HEK293 (cell line): ENCODE results near the gene SFXN1.
A peak's percentile ranks its signal among the peaks of the same experiment; 100 is the strongest.

Experiments
- CTCF ChIA-PET: fragments of 350-600 bp; formaldehyde crosslinking; extraction: SDS; loops from one replicate; lab custom pipeline; 2021; ENCODE audit warnings: antibody characterized with exemption; lab: Yijun Ruan, JAX
- POLR2A ChIA-PET: fragments of 300-600 bp; formaldehyde crosslinking; extraction: SDS; loops from one replicate; lab custom pipeline; 2020; ENCODE audit warnings: antibody characterized with exemption, inconsistent platforms; lab: Yijun Ruan, JAX
- H3K27ac ChIP-seq: fragments of 200-500 bp; sonication (Bioruptor generic); 2 replicates; pipeline ENCODE4 v1.5.1; 2014; ENCODE audit warnings: low read depth, low read length, control low read depth, inconsistent platforms; ENCODE audit errors: extremely low read depth
- H3K36me3 ChIP-seq, 2 experiments: fragments of 200-500 bp in 1 of 2; sonication (Bioruptor generic) in 1 of 2; 1 replicate in 1 of 2; 2 replicates in 1 of 2; pipeline ENCODE4 v1.5.1; 2014 to 2017; ENCODE audit warnings: inconsistent platforms in 2 of 2, low read length in 2 of 2; ENCODE audit not compliant: control insufficient read depth in 2 of 2, insufficient read depth in 1 of 2
- H3K4me1 ChIP-seq: fragments of 200-500 bp; sonication (Bioruptor generic); 2 replicates; pipeline ENCODE4 v1.5.1; 2014; ENCODE audit warnings: mild to moderate bottlenecking, low read length, inconsistent platforms; ENCODE audit not compliant: control insufficient read depth, insufficient read depth
- H3K4me3 ChIP-seq: 2 replicates; pipeline ENCODE4 v1.5.1; 2011; ENCODE audit warnings: low read depth, mild to moderate bottlenecking, control low read depth, low read length, moderate library complexity
- H3K9me3 ChIP-seq: fragments of 200-500 bp; sonication (Bioruptor generic); 2 replicates; pipeline ENCODE4 v1.5.1; 2014; ENCODE audit warnings: low read depth, low read length, inconsistent platforms; ENCODE audit not compliant: control insufficient read depth, insufficient read depth
- SCRT2 ChIP-seq: fragments of 450-650 bp; formaldehyde crosslinking; IDR thresholded peaks from 2 replicates; pipeline ENCODE4 v1.5.1; 2016; ENCODE audit warnings: missing biosample characterization, missing genetic modification characterization
- ZBTB48 ChIP-seq: fragments of 450-650 bp; formaldehyde crosslinking; IDR thresholded peaks from 2 replicates; pipeline ENCODE4 v1.5.1; 2016; ENCODE audit warnings: missing biosample characterization, missing genetic modification characterization
- ZIC2 ChIP-seq: fragments of 450-650 bp; formaldehyde crosslinking; IDR thresholded peaks from 2 replicates; pipeline ENCODE4 v1.5.1; 2016; ENCODE audit warnings: missing biosample characterization, missing genetic modification characterization
- ZNF114 ChIP-seq: fragments of 450-650 bp; formaldehyde crosslinking; IDR thresholded peaks from 2 replicates; pipeline ENCODE4 v1.5.0; 2017; ENCODE audit warnings: missing biosample characterization, missing genetic modification characterization
- ZNF121 ChIP-seq: fragments of 450-650 bp; formaldehyde crosslinking; IDR thresholded peaks from 2 replicates; pipeline ENCODE4 v1.5.1; 2016; ENCODE audit warnings: missing biosample characterization, missing genetic modification characterization
- ZNF146 ChIP-seq: fragments of 450-650 bp; formaldehyde crosslinking; IDR thresholded peaks from 2 replicates; pipeline ENCODE4 v1.5.1; 2016; ENCODE audit warnings: missing biosample characterization, missing genetic modification characterization
- ZNF16 ChIP-seq: fragments of 450-650 bp; formaldehyde crosslinking; IDR thresholded peaks from 2 replicates; pipeline ENCODE4 v1.5.1; 2016; ENCODE audit warnings: low read depth, missing biosample characterization, missing genetic modification characterization
- ZNF341 ChIP-seq: fragments of 450-650 bp; formaldehyde crosslinking; IDR thresholded peaks from 2 replicates; pipeline ENCODE4; 2016; ENCODE audit warnings: low read depth, missing biosample characterization, missing genetic modification characterization
- ZNF350 ChIP-seq: fragments of 450-650 bp; formaldehyde crosslinking; IDR thresholded peaks from 2 replicates; pipeline ENCODE4 v1.5.0; 2017; ENCODE audit warnings: missing biosample characterization, mild to moderate bottlenecking, missing genetic modification characterization
- ZNF48 ChIP-seq: fragments of 450-650 bp; formaldehyde crosslinking; IDR thresholded peaks from 2 replicates; pipeline ENCODE4 v1.5.1; 2016; ENCODE audit warnings: missing biosample characterization, missing genetic modification characterization
- ZNF600 ChIP-seq: fragments of 450-650 bp; formaldehyde crosslinking; IDR thresholded peaks from 2 replicates; pipeline ENCODE4 v1.5.1; 2016; ENCODE audit warnings: missing biosample characterization, missing genetic modification characterization
- ZNF658 ChIP-seq: fragments of 450-650 bp; formaldehyde crosslinking; IDR thresholded peaks from 2 replicates; pipeline ENCODE4; 2016; ENCODE audit warnings: missing biosample characterization, missing genetic modification characterization
- ZNF660 ChIP-seq: fragments of 450-650 bp; IDR thresholded peaks from 2 replicates; pipeline ENCODE4 v1.5.1; 2018; ENCODE audit warnings: missing biosample characterization, mild to moderate bottlenecking, missing genetic modification characterization
- ZNF670 ChIP-seq: fragments of 450-650 bp; formaldehyde crosslinking; IDR thresholded peaks from 2 replicates; pipeline ENCODE4 v1.5.1; 2016; ENCODE audit warnings: missing biosample characterization, missing genetic modification characterization, low read depth
- TF ChIP-seq, protein P1 (sequence below): fragments of 450-650 bp; formaldehyde crosslinking; IDR thresholded peaks from 2 replicates; pipeline ENCODE4 v1.5.1; 2017; ENCODE audit warnings: missing biosample characterization, missing genetic modification characterization
- TF ChIP-seq, protein P2 (sequence below): fragments of 450-650 bp; formaldehyde crosslinking; IDR thresholded peaks from 2 replicates; pipeline ENCODE4 v1.5.1; 2016; ENCODE audit warnings: missing biosample characterization, missing genetic modification characterization
- TF ChIP-seq, protein P3 (sequence below): fragments of 450-650 bp; formaldehyde crosslinking; IDR thresholded peaks from 2 replicates; pipeline ENCODE4 v1.5.1; 2016; ENCODE audit warnings: missing biosample characterization, missing genetic modification characterization, low read depth
- TF ChIP-seq, protein P4 (sequence below): fragments of 450-650 bp; formaldehyde crosslinking; IDR thresholded peaks from 2 replicates; pipeline ENCODE4 v1.5.1; 2016; ENCODE audit warnings: missing biosample characterization, missing genetic modification characterization
- TF ChIP-seq, protein P5 (sequence below): fragments of 450-650 bp; formaldehyde crosslinking; IDR thresholded peaks from 2 replicates; pipeline ENCODE4 v1.5.1; 2016; ENCODE audit warnings: missing biosample characterization, missing genetic modification characterization

The SFXN1 gene

DNA sequence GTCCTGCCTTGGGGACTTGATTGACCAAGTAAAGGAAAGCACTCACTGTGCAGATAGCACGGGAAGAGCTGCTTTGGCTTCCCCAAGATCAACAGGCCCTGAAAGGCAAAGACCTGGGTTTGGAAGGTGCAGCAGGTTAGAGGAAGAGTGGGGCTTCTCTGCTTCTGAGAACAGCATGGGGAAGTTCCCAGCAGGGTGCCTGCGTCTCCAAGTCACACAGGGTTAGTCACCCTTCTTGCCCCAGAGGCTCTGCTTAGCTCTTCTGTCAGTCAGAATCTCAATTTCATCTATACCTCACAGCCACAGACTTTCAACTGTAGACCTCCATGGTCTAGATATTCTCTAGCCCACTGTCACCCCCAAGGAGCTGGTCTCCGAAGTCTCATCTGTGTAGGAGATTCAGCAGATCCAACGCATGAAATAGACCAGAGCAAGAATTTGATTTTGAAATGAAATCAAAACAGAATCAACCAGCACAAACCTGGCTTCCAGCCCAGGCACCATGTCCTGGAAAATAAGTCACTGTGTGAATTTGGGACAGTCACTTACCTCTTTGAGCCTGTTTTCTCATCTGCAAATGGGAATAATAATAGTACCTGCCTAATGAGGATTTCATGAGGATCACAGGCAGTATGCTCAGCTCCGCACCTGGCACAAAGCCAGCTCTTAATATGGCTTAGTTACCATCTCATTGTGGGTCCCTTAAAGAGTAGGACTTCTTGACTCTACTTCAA is 64.0 kb downstream of the SFXN1 start:
- ChIA-PET POLR2A (interaction anchor here (0.5 kb wide), 1 partner anchor 276 kb away, joined by 9 read pairs; no protein-coding TSS in a partner anchor), CTCF (interaction anchor here (1.0 to 2.1 kb wide), 3 partner anchors 8 to 187 kb away, joined by 3 to 19 read pairs (median 4); no protein-coding TSS in a partner anchor)

DNA sequence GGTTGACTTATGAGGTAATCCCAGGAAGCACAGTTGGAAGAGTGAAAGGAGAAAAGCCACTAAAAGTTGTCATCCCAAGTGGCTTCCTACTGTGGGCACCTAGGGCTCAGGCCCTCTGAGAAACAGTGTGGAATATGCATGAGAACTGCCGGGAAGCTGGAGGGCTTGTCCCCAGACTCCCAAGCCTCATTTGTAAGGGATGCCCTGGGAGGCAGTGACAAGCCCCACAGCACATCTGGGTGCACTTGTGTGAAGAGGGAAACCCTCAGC is 64.5 kb downstream of the SFXN1 start:
- ChIA-PET POLR2A (no interaction called here), CTCF (interaction anchor here (2.1 kb wide), 1 partner anchor 9 kb away, joined by 19 read pairs; no protein-coding TSS in a partner anchor)
- Histone ChIP-seq H3K4me3 (no peak overlapping the region), H3K36me3 (no peaks in the 10 kb centered on the region), H3K27ac (no peak overlapping the region), H3K9me3 (no peaks in the 10 kb centered on the region), H3K4me1 (no peaks in the 10 kb centered on the region)
- TF ChIP-seq ZNF600 (tag by site-specific recombination) = no peak
- TF ChIP-seq, protein P1, sequence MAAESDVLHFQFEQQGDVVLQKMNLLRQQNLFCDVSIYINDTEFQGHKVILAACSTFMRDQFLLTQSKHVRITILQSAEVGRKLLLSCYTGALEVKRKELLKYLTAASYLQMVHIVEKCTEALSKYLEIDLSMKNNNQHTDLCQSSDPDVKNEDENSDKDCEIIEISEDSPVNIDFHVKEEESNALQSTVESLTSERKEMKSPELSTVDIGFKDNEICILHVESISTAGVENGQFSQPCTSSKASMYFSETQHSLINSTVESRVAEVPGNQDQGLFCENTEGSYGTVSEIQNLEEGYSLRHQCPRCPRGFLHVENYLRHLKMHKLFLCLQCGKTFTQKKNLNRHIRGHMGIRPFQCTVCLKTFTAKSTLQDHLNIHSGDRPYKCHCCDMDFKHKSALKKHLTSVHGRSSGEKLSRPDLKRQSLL = no peak
- TF ChIP-seq, protein P2, sequence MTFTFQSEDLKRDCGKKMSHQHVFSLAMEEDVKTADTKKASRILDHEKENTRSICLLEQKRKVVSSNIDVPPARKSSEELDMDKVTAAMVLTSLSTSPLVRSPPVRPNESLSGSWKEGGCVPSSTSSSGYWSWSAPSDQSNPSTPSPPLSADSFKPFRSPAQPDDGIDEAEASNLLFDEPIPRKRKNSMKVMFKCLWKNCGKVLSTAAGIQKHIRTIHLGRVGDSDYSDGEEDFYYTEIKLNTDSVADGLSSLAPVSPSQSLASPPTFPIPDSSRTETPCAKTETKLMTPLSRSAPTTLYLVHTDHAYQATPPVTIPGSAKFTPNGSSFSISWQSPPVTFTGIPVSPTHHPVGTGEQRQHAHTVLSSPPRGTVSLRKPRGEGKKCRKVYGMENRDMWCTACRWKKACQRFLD = no peak
- TF ChIP-seq, protein P3, sequence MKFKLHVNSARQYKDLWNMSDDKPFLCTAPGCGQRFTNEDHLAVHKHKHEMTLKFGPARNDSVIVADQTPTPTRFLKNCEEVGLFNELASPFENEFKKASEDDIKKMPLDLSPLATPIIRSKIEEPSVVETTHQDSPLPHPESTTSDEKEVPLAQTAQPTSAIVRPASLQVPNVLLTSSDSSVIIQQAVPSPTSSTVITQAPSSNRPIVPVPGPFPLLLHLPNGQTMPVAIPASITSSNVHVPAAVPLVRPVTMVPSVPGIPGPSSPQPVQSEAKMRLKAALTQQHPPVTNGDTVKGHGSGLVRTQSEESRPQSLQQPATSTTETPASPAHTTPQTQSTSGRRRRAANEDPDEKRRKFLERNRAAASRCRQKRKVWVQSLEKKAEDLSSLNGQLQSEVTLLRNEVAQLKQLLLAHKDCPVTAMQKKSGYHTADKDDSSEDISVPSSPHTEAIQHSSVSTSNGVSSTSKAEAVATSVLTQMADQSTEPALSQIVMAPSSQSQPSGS (tag by site-specific recombination) = 0 out of 2 replicates have a peak, but pooled peaks have one; percentile 10
- peak; percentile 93 for TF ChIP-seq ZIC2
- TF ChIP-seq ZNF114 (tag by site-specific recombination) = no peak
- TF ChIP-seq ZNF146 (tag by site-specific recombination) = no peak
- no peak for TF ChIP-seq ZNF121 (tag by site-specific recombination)
- TF ChIP-seq ZBTB48 (tag by site-specific recombination) = no peak

More for the DNA sequence above, 64.0 kb downstream of the SFXN1 start:
- TF ChIP-seq, protein P4, sequence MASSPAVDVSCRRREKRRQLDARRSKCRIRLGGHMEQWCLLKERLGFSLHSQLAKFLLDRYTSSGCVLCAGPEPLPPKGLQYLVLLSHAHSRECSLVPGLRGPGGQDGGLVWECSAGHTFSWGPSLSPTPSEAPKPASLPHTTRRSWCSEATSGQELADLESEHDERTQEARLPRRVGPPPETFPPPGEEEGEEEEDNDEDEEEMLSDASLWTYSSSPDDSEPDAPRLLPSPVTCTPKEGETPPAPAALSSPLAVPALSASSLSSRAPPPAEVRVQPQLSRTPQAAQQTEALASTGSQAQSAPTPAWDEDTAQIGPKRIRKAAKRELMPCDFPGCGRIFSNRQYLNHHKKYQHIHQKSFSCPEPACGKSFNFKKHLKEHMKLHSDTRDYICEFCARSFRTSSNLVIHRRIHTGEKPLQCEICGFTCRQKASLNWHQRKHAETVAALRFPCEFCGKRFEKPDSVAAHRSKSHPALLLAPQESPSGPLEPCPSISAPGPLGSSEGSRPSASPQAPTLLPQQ (tag by site-specific recombination) = peak; percentile 69; the same call in 1 of the 2 replicates
- TF ChIP-seq ZNF341 (tag by site-specific recombination) (peak; percentile 28; the same call in 1 of the 2 replicates), ZNF670 (tag by site-specific recombination) (no peak), ZNF16 (tag by site-specific recombination) (no peak), ZNF48 (tag by site-specific recombination) (no peak), SCRT2 (peak; percentile 47; the same call in 1 of the 2 replicates), ZNF660 (tag by site-specific recombination) (peak; percentile 30; the same call in 1 of the 2 replicates), ZNF658 (tag by site-specific recombination) (no peak), ZNF350 (tag by site-specific recombination) (peak; percentile 45; the same call in 1 of the 2 replicates)
- TF ChIP-seq, protein P5, sequence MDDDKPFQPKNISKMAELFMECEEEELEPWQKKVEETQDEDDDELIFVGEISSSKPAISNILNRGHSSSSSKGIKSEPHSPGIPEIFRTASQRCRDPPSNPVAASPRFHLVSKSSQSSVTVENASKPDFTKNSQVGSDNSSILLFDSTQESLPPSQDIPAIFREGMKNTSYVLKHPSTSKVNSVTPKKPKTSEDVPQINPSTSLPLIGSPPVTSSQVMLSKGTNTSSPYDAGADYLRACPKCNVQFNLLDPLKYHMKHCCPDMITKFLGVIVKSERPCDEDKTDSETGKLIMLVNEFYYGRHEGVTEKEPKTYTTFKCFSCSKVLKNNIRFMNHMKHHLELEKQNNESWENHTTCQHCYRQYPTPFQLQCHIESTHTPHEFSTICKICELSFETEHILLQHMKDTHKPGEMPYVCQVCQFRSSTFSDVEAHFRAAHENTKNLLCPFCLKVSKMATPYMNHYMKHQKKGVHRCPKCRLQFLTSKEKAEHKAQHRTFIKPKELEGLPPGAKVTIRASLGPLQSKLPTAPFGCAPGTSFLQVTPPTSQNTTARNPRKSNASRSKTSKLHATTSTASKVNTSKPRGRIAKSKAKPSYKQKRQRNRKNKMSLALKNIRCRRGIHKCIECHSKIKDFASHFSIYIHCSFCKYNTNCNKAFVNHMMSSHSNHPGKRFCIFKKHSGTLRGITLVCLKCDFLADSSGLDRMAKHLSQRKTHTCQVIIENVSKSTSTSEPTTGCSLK (tag by site-specific recombination) = no peak
- Histone ChIP-seq H3K27ac (no peak overlapping the region), H3K4me1 (no peaks in the 10 kb centered on the region), H3K4me3 (no peak overlapping the region), H3K36me3 (no peaks in the 10 kb centered on the region), H3K9me3 (no peaks in the 10 kb centered on the region)
